ENCODE results near the gene MID1. TPM values are rescaled to one million over a fixed set of nuclear protein-coding genes. Genes with fewer than 3 reads are reported as not detected.
"Not testable (repeated sequence)": the region's sequence is repeated elsewhere in the genome, so short reads cannot be mapped to it uniquely, and the experiment has no call there.

MID1 gene
- total RNA-seq, 3 donors from 2014 or later: 6.9 to 18.9 (median 10.8) TPM

DNA sequence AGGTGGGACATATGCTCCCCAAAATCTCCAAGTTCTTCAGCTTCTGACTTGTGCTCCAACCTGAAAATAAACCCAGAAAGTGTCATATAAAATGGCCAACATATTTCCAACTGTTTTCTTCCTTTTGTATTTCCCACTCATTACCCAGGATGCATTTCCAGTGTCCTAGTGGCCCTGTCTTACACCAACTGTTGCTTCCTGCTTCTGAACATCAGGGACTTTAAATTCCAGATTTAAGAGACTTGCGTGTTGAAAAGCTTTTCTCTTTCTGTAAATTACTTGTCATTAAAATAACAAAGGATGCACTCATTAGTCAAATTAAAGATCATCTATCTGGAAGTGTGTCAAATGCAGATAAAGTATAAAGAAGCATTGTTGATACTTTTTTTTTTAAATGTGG is 19.9 kb downstream of the MID1 start:
- H3K9me3 ChIP-seq: no peaks in the 10 kb centered on the region
- no peak overlapping the region for H3K4me3 ChIP-seq
- H3K36me3 ChIP-seq: no peaks in the 10 kb centered on the region
- intact Hi-C loops (cut with DNase I; ENCODE audit: low total_unique reads): no loop called here
- H3K27ac ChIP-seq: no peak overlapping the region
- TF ChIP-seq CTCF (IDR thresholded peaks at IDR 0.05): no peak
- TF ChIP-seq POLR2AphosphoS5 (IDR thresholded peaks at IDR 0.05): no peak
- TF ChIP-seq POLR2A (IDR thresholded peaks at IDR 0.05): no peak
- no peak for DNase-seq (ENCODE audit: low spot score in 2 of 2)
- H3K27me3 ChIP-seq: peaks cover 0 to 3% of the 10 kb centered on the region in 2 donors
- no peaks in the 10 kb centered on the region for H3K4me1 ChIP-seq

- Histone ChIP-seq H3K36me3 (no peaks in the 10 kb centered on the region), H3K4me3 (no peak overlapping the region), H3K27me3 (no peaks in the 10 kb centered on the region), H3K4me1 (no peaks in the 10 kb centered on the region), H3K27ac (no peak overlapping the region), H3K9me3 (no peaks in the 10 kb centered on the region)
- TF ChIP-seq CTCF (IDR thresholded peaks at IDR 0.05) (no peak), POLR2A (IDR thresholded peaks at IDR 0.05) (no peak), POLR2AphosphoS5 (IDR thresholded peaks at IDR 0.05) (no peak)
- DNase-seq (ENCODE audit: low spot score in 2 of 2): no peak
- intact Hi-C loops (cut with DNase I; ENCODE audit: low total_unique reads): no loop called here
Measured at GRCh38 chrX:10598540-10598939, 21.8 kb downstream of the MID1 start.

GRCh38 chrX:10597871-10598270 is 22.5 kb downstream of the MID1 start:
- no peak overlapping the region for H3K4me3 ChIP-seq
- H3K9me3 ChIP-seq: no peaks in the 10 kb centered on the region
- H3K27me3 ChIP-seq: no peaks in the 10 kb centered on the region
- intact Hi-C loops (cut with DNase I; ENCODE audit: low total_unique reads): no loop called here
- DNase-seq (ENCODE audit: low spot score in 2 of 2): no peak
- no peaks in the 10 kb centered on the region for H3K4me1 ChIP-seq
- no peak overlapping the region for H3K27ac ChIP-seq
- no peaks in the 10 kb centered on the region for H3K36me3 ChIP-seq
- no peak for TF ChIP-seq POLR2A (IDR thresholded peaks at IDR 0.05)
- TF ChIP-seq CTCF (IDR thresholded peaks at IDR 0.05): no peak
- TF ChIP-seq POLR2AphosphoS5 (IDR thresholded peaks at IDR 0.05): no peak

GRCh38 chrX:10591363-10592335 is 28.7 kb downstream of the MID1 start:
- TF ChIP-seq POLR2AphosphoS5 (IDR thresholded peaks at IDR 0.05): no peak
- TF ChIP-seq CTCF (IDR thresholded peaks at IDR 0.05): no peak
- no peak for TF ChIP-seq POLR2A (IDR thresholded peaks at IDR 0.05)
- no peak for DNase-seq (ENCODE audit: low spot score in 2 of 2)
- Histone ChIP-seq H3K36me3 (no peaks in the 10 kb centered on the region), H3K4me3 (no peak overlapping the region), H3K27ac (no peak overlapping the region), H3K9me3 (no peaks in the 10 kb centered on the region), H3K27me3 (peaks cover 0 to 7% of the 10 kb centered on the region in 2 donors), H3K4me1 (no peaks in the 10 kb centered on the region)
- intact Hi-C loops (cut with DNase I; ENCODE audit: low total_unique reads): no loop called here

GRCh38 chrX:10589787-10590186 is 30.6 kb downstream of the MID1 start:
- intact Hi-C loops (cut with DNase I; ENCODE audit: low total_unique reads); H3K4me3 ChIP-seq; DNase-seq (ENCODE audit: low spot score in 2 of 2): not testable (repeated sequence)

More at GRCh38 chrX:10589787-10590186, 30.6 kb downstream of the MID1 start:
- not testable (repeated sequence) for H3K4me1 ChIP-seq, H3K36me3 ChIP-seq, H3K27me3 ChIP-seq, H3K27ac ChIP-seq
- H3K9me3 ChIP-seq: peaks cover 0 to 15% of the 10 kb centered on the region in 2 donors

Measured in breast epithelium (tissue), 4 donors.